ENCODE measurements around the gene FAM131A. TPM values are rescaled to one million over a fixed set of nuclear protein-coding genes. Genes with fewer than 3 reads are reported as not detected.

FAM131A gene
- total RNA-seq, 1 experiment from 2014 or later, result 23.0 TPM

- TF ChIP-seq FOXP4 (CRISPR knock-in tag; IDR thresholded peaks at IDR 0.05) (no peak), NR1H2 (CRISPR knock-in tag; IDR thresholded peaks at IDR 0.05) (no peak), MXD4 (CRISPR knock-in tag; IDR thresholded peaks at IDR 0.05; ENCODE audit: borderline replicate concordance) (no peak)
These were observed 30.7 kb downstream of the FAM131A start (continued) for GRCh38 chr3:184368116-184368515.

DNA sequence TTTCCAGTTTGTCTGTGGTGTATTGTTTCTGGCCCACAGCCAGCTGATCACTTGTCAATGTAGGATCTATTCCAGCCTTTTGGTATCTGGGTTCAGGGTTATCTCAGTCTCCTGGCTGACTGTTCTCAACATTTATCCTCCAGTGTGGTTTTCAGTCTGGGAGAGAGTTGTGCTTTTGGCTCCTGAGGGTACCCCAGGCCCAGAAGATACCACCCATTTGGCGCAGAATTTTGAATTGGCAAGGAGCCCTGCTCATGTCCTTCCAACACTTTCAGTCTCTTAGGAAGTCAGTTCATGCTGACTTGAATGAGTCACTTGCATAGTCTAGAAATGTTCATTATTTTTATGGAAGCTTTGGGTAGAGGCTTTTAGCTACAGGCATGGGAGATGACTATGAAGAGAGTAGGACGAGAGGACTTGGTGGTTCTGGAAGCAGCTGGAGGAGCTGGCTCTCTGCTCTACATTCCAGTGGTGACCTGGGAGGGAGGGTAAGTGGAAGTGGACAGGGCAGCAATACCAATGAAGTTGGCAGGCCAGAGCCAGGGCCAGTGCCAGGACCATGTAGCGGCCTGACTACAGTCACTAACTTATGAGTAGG is 31.3 kb downstream of the FAM131A start:
- CTCF ChIA-PET, result interaction anchor here (1.1 to 1.6 kb wide), 3 partner anchors 23 to 173 kb away, joined by 3 to 5 read pairs (median 5); no protein-coding TSS in a partner anchor
- Mint-ChIP-seq H3K4me3 (no peak overlapping the region), H3K27ac (no peak overlapping the region), H3K36me3 (peaks cover 50% of the 10 kb centered on the region), H3K4me1 (peaks cover 45% of the 10 kb centered on the region), H3K9me3 (no peaks in the 10 kb centered on the region), H3K27me3 (ENCODE audit: low read depth) (no peaks in the 10 kb centered on the region)
- DNase-seq (ENCODE audit: low spot score), result no peak
- ATAC-seq, result no peak
- POLR2A ChIA-PET, result interaction anchor here (0.9 kb wide), 1 partner anchor 173 kb away, joined by 4 read pairs; no protein-coding TSS in a partner anchor
- TF ChIP-seq, protein P1, sequence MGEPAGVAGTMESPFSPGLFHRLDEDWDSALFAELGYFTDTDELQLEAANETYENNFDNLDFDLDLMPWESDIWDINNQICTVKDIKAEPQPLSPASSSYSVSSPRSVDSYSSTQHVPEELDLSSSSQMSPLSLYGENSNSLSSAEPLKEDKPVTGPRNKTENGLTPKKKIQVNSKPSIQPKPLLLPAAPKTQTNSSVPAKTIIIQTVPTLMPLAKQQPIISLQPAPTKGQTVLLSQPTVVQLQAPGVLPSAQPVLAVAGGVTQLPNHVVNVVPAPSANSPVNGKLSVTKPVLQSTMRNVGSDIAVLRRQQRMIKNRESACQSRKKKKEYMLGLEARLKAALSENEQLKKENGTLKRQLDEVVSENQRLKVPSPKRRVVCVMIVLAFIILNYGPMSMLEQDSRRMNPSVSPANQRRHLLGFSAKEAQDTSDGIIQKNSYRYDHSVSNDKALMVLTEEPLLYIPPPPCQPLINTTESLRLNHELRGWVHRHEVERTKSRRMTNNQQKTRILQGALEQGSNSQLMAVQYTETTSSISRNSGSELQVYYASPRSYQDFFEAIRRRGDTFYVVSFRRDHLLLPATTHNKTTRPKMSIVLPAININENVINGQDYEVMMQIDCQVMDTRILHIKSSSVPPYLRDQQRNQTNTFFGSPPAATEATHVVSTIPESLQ (CRISPR knock-in tag; IDR thresholded peaks at IDR 0.05), result no peak
- no peak for TF ChIP-seq MAX (CRISPR knock-in tag; IDR thresholded peaks at IDR 0.05)
- no peak for TF ChIP-seq NR3C1 (CRISPR knock-in tag; conservative IDR thresholded peaks at IDR 0.05; ENCODE audit: low read depth)
- TF ChIP-seq AFF4 (CRISPR knock-in tag; IDR thresholded peaks at IDR 0.05; ENCODE audit: borderline replicate concordance), result no peak
- no peak for TF ChIP-seq ZNF425 (CRISPR knock-in tag; conservative IDR thresholded peaks at IDR 0.05)
- no peak for TF ChIP-seq ZNF138 (CRISPR knock-in tag; conservative IDR thresholded peaks at IDR 0.05)

DNA sequence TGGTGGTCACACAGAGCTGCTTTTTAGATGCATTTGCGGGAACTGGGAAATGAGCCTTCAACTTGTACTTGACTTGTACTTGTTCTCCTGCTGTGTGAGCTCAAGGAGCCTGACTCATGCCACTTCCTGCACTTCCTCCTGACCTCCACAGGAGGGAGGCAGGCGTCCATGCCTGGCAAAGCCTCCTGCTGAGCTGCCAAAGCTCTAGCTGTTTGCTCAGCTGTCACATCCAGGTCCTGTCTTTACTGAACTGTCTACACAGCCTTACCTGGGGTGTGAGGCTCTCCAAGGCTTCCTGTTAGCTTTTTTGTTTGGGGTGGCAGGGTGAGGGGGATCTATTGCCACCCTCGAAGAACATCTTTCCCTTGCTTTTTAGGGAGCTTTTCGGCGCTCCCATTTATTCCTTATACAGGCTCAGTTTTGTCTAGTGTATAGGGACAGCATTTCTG is 34.2 kb downstream of the FAM131A start:
- H3K4me1 Mint-ChIP-seq, result peaks cover 51% of the 10 kb centered on the region
- no peak overlapping the region for H3K4me3 Mint-ChIP-seq
- POLR2A ChIA-PET, result interaction anchor here (0.5 to 1.3 kb wide), 5 partner anchors 9 to 154 kb away, joined by 3 to 9 read pairs (median 5); partner anchors contain the start of genes CLCN2 and POLR2H
- peaks cover 4% of the 10 kb centered on the region for H3K27me3 Mint-ChIP-seq (ENCODE audit: low read depth)
- peaks cover 32% of the 10 kb centered on the region for H3K36me3 Mint-ChIP-seq
- CTCF ChIA-PET, result interaction anchor here (0.6 to 4.8 kb wide), 62 partner anchors 9 to 413 kb away, joined by 3 to 183 read pairs (median 7); partner anchors contain the start of genes CHRD, EPHB3 and FAM131A
- H3K9me3 Mint-ChIP-seq, result no peaks in the 10 kb centered on the region
- DNase-seq (ENCODE audit: low spot score) (peak; percentile 82), ATAC-seq (peak; percentile 86)
- peak overlapping the region; percentile 73; the same call in 1 of the 2 replicates for H3K27ac Mint-ChIP-seq
- TF ChIP-seq KAT7 (CRISPR knock-in tag; IDR thresholded peaks at IDR 0.05; ENCODE audit: borderline replicate concordance), result no peak
- TF ChIP-seq NFYB (CRISPR knock-in tag; conservative IDR thresholded peaks at IDR 0.05; ENCODE audit: low read depth), result no peak
- TF ChIP-seq, protein P2, sequence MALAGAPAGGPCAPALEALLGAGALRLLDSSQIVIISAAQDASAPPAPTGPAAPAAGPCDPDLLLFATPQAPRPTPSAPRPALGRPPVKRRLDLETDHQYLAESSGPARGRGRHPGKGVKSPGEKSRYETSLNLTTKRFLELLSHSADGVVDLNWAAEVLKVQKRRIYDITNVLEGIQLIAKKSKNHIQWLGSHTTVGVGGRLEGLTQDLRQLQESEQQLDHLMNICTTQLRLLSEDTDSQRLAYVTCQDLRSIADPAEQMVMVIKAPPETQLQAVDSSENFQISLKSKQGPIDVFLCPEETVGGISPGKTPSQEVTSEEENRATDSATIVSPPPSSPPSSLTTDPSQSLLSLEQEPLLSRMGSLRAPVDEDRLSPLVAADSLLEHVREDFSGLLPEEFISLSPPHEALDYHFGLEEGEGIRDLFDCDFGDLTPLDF (CRISPR knock-in tag; IDR thresholded peaks at IDR 0.05), result no peak
- TF ChIP-seq ATF3 (CRISPR knock-in tag; conservative IDR thresholded peaks at IDR 0.05), result no peak
- no peak for TF ChIP-seq FOXJ3 (CRISPR knock-in tag; IDR thresholded peaks at IDR 0.05; ENCODE audit: borderline replicate concordance)

Data from WTC11 (cell line).